Mononuclear cell (primary cell): ENCODE measurements around the gene MOG. TPM values are rescaled to one million over a fixed set of nuclear protein-coding genes. Genes with fewer than 3 reads are reported as not detected.

Source experiments
- total RNA-seq: library from RNA; depleted of rRNA; stranded (reverse); fragments of >200 nt; gene quantifications from one replicate; pipeline ENCODE4 v1.2.3, GENCODE V29; 2012

The MOG gene
- total RNA-seq, 1 donor, result not detected

Other genes starting within 250 kb of the MOG start
- gene OR12D1, start 242.2 kb upstream of the MOG start, total RNA-seq, result not detected
- not detected for gene OR10C1, start 217.8 kb upstream of the MOG start, total RNA-seq
- not detected for gene OR11A1, start 200.0 kb upstream of the MOG start, total RNA-seq
- not detected for gene OR2H1, start 199.9 kb upstream of the MOG start, total RNA-seq
- gene MAS1L, start 169.1 kb upstream of the MOG start, total RNA-seq, result not detected
- not detected for gene UBD, start 97.4 kb upstream of the MOG start, total RNA-seq
- gene OR2H2, start 72.0 kb upstream of the MOG start, total RNA-seq, result under 0.01 TPM
- 18.6 TPM for gene GABBR1, start 23.9 kb upstream of the MOG start, total RNA-seq
- gene ZFP57, start 24.1 kb downstream of the MOG start, total RNA-seq, result not detected
- 633 TPM for gene HLA-F, start 66.3 kb downstream of the MOG start, total RNA-seq
- gene HLA-G, start 170.7 kb downstream of the MOG start, total RNA-seq, result 0.63 TPM